Measurements from ENCODE around the gene HOXC12.

The HOXC12 gene

DNA sequence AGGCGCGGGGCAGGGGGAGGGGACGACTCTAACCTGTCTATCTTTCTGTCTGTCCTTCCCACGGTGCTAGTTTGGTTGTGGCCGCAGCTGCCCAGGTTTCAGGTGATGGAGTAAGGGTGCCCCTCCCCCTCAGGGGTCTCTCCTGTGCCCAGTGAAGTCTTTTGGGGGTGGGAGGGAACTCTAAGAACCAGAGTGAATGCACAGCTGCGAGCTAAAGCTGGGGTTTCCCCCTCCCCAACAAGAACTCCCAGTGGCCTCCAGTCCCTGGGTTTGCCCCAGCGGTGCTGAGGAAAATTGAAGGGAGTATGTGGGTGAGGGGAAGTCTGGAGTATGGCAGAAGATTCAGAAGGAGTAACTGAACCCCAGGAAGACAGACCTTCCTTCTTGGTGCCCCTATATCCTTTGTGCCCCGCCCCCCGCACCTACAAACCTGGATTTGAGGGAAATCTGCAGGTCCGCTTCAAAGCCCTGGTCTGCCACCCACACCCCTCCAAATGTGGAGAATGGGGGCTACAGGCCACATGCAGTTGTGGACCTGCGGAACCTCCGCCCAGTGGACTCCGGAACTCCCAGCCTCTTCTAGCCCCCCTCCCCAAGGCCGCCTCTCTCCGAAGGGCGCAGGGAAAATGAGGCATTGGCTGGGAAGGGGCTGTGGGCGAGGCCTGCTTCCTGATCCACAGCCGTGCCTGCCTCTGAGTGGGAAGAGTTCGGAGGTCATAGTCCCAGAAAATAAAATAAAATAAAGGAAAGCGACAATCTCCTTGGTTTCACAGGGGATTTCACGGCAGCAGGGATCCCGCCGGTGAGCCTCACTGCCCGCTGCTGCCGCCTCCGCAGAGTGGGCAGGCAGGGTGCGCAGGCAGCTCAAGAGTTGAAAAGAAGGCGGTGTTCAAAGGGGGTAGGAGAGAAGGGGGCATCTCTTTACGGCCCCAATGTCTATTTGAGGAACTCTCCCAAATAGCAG, 41.8 kb downstream of the HOXC12 start:
- no peak for DNase-seq (ENCODE audit: low read depth in 2 of 2)

DNA sequence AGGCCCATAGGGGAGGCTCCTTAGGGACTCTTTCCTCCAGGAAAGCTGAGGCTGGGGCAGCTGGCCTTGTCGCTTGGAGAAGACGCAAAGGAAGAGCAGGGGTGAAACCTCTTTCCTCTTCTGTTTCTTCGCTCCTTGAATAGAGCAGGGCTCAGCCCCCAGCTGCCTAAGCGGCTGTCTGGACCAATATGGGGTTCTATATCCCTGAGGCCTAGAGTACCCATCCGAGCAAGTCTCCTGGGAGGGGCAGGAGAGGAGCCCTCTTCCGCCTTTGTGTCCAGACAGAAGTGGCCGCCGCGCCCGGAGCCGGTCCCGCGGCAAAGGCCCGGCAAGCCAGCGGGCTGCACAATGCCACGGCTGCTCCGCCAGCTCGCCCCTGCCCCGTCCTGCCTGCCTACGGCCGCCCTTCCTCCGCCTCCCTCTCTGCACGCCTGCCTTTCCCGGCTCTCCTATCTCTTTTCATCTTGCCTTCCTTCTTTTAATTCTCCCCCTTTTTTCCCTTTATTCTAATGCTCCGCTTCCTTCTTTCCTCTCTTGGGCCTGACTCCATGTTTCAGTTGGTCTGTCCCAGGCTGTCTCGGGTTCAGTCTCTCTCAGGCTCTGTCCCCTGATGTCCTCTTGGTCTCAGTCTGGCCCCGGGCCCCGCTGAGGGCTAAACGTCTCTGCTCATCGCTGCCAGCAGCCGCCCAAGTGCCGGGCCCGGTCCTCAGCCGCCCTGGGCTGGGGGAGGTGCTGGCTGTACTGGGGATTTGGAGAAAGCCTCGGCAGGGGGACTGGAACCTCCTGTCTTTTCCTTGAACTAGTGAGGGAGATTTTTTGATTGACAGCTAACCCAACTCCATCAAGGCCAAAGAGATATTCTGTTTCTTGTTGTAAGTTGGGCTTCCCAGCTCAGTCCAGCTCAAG, 42.8 kb downstream of the HOXC12 start:
- no peak for DNase-seq (ENCODE audit: low read depth in 2 of 2)

DNA sequence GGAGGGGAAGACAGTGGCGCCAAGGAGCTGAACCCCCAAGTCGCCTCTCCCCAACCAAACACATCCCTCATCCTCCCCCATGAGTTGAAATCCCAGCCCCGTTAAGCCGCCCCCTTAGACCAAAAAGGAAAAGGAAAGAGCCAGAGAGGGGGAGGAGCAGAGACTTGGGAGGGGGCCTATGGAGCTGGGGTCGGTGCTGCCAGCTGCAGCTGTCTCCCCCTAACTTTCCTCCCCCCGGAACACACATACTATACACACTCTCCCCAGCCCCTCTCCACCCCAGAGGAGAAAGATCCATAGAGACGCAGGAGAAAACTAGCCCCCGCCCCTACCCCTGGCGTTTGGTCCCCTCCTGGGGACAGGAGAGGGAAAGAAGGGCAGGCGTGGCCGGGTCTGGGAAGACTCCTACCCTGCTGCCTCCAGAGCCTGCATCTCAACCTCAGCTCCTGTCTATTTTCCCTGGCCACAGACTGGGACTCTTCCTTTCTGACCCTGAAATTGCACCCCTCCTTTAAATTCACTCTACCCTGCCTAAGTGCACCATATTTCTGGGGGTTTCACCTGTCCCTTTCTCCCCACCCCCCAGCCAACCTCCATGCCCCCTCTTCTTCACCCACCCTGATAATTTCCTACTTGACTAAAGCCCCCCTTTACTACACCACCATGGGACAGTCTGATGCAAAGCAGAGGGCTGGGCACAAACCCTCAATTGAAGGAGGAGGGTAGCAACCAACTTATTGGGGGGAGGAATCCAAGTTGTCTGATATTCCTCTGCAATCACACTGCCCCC, 43.6 kb downstream of the HOXC12 start:
- no peak for DNase-seq (ENCODE audit: low read depth in 2 of 2)

DNA sequence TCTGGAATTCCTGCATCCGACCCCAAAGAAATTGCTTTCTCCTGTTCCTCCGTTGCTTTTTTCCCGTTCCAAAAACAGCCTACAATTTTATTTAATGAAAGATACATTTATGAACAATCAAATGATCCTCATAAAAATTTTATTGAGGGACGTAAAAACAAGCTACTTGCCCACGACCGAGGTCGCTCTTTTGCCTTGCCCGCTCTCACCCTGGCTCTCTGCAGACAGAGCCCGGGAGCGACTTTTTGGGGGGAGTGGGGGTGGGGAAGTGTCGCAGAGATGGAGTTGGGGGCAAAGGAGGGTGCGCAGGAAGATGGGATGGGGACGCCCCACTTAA, 44.2 kb downstream of the HOXC12 start:
- no peak for DNase-seq (ENCODE audit: low read depth in 2 of 2)

DNA sequence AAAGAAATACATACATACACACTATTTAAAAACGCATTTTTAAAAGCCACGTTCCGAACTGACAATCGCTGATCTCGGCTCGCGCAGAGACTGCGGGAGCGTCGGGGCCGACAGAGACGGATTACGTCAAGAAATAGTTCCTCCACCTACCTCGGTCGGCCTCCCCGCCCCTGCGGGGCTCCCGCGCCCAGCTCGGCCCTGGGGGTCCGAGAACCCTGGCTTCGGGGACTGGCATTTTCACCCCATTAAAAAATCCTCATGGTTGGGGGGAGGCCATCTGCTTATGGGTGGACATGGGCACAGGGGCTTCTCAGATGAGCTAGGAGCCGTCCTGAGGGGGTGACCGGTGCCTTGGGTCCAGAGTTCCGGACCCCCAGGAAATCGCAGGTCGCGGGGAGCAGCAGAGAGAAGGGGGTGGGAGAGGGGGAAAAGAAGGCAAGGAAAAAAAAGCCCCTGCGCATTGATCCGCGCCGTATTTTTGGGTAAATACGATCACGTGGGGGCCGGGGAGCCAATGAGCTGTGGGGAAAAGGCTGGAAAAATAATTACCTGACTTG, 44.9 kb downstream of the HOXC12 start:
- DNase-seq (ENCODE audit: low read depth in 2 of 2): no peak

DNA sequence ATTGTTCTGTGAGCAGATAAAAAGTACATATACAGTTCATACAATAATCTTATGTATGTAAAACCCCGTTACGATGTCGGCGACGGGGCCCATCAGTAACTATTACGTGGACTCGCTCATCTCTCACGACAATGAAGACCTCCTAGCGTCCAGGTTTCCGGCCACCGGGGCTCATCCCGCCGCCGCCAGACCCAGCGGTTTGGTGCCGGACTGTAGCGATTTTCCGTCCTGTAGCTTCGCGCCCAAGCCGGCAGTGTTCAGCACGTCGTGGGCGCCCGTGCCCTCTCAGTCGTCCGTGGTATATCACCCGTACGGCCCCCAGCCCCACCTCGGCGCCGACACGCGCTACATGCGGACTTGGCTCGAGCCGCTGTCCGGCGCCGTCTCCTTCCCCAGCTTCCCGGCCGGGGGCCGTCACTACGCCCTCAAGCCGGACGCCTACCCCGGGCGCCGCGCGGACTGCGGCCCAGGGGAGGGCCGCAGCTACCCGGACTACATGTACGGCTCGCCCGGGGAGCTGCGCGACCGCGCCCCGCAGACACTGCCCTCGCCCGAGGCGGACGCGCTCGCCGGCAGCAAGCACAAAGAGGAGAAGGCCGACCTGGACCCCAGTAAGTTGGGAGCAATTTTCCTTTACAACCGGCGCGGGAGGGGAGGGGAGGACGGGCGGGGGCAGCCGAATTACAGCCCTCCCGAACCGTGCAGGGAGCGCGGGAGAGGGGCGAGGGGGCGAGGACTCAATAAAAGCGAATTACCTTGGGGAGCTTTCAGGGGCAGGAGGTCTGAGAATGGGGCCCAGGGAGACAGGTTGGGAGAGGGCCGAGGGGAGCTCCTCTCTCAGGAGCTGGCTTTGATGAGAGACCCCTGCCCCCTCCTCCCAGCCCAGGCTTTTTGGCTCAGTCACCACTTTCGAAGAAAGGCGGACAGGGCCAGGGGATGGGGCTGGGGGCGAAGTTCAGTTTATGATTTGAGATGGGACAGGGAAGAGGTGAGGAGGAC, 45.7 kb downstream of the HOXC12 start, which contains the start of gene HOXC9:
Gene HOXC9, plus strand, starts transcription at position 46 of the 999 bp plus-strand sequence. Its CDS starts 28 bp downstream, at position 74.
- no peak for DNase-seq (ENCODE audit: low read depth in 2 of 2)

DNA sequence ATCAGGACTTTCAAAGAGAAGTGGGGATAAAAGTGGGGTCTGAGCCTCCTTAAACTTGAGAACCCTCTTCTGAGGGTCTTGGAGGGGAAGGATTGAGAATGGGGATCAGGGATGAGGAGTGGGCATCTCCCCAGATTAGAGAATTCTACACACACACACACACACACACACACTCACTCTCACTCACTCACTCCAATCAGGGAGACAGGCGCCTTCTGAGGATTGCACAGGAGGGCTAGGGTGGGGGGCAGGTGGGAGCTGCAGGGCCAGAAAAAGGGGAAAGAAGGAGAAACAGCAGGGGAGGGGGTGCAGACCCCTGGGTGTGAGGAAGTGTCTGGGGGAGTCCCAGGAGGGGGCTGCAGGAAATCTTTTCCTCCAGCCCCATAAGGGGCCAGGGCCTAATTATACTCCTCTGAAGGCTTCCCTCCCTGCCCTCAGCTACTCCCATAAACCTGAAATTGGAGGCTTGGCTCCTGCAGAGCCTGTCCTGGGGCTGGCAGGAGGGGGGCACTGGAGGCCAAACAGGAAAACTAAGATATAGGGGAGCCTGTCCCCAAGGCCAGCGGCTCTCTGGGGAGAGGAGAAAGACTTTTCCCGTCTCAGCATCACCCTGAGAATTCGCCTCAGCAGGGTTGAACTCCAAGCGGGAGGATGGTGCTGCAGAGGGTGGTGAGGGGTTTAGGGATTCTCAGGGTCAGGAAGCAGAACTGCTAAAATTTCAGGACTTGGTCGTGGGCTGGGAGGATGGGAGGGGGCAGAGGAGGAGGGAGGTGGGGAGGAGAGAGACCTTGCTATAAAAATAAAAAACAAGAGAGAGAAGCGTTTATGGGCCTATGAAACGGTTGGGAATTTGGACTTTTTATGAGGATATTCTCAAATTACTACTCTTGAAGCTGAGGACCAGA, 46.8 kb downstream of the HOXC12 start:
- no peak for DNase-seq (ENCODE audit: low read depth in 2 of 2)

DNA sequence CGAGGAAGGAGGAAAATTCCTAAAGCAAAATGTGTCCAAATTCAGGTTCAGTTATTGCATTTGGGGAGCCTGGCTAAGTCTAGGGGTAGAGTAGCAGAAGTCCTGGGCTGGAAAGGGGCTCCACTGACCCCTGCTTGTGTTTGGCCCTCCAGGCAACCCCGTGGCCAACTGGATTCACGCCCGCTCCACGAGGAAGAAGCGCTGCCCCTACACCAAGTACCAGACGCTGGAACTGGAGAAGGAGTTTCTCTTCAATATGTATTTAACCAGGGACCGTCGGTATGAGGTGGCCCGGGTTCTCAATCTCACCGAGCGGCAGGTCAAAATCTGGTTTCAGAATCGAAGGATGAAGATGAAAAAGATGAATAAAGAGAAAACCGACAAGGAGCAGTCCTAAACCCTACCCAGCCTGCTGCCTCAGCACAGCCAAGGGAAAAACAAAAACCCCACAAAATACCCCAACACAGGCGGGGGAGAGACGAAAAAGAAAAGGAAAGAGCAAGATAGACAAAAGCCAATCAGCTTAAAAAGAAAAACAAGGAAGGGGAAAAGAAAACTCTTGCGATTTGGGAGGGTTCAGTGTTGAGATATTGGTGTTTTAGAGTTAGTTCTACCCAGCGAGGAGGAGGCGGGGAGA, 47.7 kb downstream of the HOXC12 start:
- DNase-seq (ENCODE audit: low read depth in 2 of 2): no peak

DNA sequence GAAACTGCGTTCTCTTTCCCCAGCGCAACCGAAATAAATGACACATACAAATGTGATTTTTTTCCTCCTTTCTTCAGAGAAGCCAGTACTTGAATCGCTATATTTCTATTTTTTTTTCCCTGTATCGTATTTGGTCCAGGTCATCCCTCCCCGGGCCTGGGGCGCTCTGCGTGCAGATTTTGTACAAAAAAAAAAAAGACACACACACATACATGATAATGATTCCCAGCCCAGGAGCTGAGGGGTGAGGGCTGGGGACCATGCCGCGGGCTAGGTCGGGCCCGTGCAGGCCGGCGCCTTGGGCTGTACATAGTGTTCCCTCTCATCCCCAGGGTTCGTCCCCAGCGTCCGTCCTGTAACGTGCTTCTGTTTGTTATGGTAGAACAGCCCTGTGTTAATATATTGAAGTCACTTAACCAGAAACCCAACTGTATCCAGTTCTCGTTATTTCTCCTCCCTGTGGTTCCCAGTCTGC, 48.2 kb downstream of the HOXC12 start:
- DNase-seq (ENCODE audit: low read depth in 2 of 2): no peak

DNA sequence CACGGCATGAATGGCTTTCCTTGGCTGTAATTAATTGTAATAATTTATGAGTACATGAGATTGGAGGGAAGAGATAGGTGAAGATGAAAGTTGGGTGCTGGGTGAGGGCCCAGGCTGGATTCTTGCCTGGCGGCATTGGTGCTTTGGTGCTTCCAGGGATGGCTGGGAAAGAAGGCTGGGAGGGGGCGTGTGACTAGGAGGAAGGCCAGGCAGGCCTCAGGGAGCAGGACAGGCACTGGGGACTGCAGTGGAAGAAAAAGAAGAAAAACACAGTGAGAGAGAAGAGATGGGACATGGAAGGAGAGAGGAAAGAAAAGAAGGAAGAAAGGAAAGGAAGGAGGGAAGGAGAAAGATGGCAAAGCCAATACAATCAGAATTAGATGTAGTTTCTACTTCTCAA, 48.9 kb downstream of the HOXC12 start:
- DNase-seq (ENCODE audit: low read depth in 2 of 2): no peak

DNA sequence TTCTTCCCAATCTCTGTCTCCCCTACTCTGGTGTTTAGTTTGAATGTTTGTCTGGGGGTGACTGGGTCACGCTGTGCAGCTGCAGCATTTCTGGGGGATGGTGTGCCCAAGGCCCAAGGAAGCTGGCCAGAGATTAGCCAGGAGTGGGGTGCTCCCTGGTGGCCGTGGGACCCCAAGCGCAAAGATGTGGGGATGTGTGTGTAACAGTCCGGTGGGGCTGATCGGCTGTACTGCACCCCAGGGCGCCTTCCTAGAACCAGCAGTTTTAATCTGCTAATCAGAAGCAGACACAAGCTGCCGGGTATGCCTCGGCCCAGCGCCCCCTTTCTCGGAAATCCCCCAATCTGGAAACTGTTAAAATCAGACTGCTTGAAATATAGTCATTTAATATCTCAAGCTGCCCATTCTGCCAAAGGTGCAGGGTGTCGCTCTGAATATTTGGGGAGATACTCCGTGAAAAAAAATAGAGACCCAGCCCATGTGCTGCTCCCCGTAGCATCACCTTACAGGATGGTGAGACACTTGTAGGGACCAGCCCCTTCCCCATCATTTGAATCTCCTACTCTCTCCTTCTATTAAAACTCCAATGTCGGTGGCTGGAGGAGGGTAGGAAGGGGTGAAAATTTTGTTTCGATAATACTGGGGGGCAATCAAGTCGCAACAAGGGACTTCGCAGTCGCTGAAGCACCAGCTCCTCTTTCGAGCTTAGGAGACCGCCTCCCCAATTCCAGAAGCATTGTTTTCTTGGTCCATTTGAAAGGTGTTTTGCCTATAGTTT, 49.5 kb downstream of the HOXC12 start:
- no peak for DNase-seq (ENCODE audit: low read depth in 2 of 2)

DNA sequence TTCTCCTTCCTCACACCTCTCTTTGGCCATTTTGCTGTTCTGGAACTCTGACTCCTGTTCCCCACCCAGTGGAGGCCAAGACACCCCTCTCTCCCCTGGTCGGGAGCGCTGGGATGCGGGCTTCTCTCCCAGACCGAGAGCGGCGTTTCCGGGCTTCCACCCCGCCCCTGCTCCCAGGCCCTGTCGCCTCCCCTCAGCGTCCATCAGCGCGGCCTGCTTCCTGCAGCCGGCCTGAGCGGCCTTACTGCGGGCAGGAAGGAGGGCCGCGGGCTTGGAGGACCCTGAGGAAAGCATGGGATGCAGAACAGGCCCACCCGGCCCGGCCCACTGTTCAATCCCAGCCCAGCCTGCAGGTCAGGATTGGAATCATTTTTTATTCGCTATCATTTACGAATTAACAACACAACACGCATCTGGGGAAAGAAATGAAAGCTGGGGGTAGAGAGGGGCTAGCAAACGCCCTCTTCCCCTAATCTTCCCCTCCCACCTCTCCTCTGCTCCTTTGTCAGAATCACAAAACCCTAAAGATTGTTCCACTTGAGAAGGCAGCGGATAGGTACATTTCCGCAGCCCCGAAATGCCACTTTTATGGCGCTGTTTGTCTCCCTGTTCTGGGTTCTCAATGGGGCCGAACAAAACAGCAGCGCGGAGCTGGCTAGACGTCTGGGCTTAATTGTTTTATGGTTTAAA, 50.3 kb downstream of the HOXC12 start:
- no peak for DNase-seq (ENCODE audit: low read depth in 2 of 2)

DNA sequence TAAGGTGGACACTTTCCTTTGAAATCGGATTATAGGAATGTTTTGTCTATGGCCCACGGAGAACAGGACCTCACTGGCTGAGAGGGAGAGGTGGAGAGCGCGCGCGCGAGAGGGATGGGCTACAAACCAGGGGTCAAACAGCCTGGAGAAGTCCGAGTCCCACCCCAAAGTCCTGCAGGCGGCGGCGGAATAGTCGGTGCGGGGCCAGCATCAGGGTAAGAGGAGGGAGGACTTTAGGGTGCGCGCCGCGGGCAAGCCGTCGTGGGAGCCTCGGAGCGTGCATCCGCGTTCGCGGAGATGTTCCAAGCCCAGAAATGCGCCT, 50.8 kb downstream of the HOXC12 start:
- DNase-seq (ENCODE audit: low read depth in 2 of 2): no peak

DNA sequence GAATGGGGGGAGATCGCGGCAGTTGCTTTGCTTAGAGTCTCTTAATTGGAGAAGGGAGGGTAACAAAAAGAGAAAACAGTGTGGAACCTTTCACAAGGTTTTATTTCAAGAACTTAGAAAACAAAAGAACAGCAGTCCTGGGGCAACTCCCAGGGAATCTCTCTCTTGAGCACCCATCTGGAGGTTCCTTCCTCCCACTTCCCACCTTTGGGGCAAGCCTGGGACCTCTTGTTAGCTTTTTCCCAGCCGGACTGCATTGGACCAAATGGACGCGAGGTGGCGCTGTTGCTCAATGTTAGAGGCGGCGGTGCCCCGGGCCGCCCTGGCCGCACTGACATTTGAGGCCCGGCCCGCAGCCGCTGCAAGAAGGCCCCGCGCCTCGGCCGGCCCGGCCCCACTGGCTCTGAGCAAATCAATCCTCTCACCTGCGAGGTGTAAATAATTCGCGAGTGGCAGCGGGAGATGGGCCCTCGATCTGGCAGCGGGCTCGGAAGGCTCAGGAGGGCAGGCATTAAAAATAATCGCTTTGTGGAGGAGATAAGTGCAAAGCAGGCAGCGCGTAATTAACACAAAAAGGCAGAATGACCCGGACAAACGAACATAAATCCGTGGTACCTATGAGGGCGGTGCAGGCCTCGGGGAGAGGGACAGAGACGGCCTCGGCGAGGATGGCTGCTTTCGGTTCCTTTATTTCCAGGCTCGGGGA, 51.3 kb downstream of the HOXC12 start:
- DNase-seq (ENCODE audit: low read depth in 2 of 2): peak; percentile 70 to 78

DNA sequence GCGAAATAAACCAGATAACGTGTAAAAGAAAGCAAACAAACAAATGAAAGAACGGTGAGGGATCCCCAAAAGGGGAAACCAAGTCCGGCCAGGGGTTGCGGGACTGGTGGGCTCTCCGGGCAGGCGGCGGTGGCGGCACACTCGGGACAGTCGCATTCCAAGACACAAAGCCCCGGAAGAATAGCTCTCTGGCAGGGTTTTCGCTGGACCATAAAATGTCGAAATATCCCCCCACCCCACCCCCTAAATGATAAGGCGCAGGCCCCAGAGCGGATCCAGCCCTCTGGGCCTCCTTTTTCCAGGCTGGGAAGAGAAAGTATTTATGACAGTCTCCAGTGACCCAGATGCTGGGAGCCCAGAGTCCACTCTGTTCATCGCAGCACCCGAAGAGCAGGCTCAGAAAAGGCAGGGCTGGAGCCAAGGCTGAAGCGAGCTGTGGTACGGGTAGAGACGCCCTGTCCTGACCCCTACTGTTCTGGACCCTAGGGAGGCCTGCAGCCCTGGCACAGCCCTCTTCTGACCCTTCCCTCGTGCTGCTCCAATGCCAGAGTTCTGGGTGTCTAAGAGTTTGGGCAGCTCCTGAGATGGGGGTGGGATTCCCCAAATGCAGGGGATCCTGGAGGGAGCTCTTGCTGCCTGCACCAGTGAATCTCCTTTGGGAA, 52.0 kb downstream of the HOXC12 start:
- no peak for DNase-seq (ENCODE audit: low read depth in 2 of 2)

All from stimulated activated CD8-positive, alpha-beta memory T cell treated with anti-CD3 and anti-CD28 coated beads, Interleukin-7, amount 100 ng/mL, for 1 hour (primary cell).